Chondrocyte (in vitro differentiated cells): ENCODE data around the gene JAG1. TPM values are rescaled to one million over a fixed set of nuclear protein-coding genes. Genes with fewer than 3 reads are reported as not detected.

Source experiments
- DNase-seq: peaks from one replicate; pipeline ENCODE4 v3.0.0; 2021; ENCODE audit warnings: mixed read lengths, low spot score
- H3K27ac Mint-ChIP-seq: one replicate; pipeline ENCODE4 v1.8.0; 2021; ENCODE audit warnings: mild to moderate bottlenecking, moderate library complexity, mixed read lengths; ENCODE audit not compliant: unreplicated experiment
- H3K27me3 Mint-ChIP-seq: 2 replicates; pipeline ENCODE4 v1.8.0; 2021; ENCODE audit warnings: low read depth, mixed read lengths
- H3K36me3 Mint-ChIP-seq: 2 replicates; pipeline ENCODE4 v1.8.0; 2021; ENCODE audit warnings: low read depth, mixed read lengths
- H3K4me1 Mint-ChIP-seq: 2 replicates; pipeline ENCODE4 v1.8.0; 2021; ENCODE audit warnings: low read depth, mild to moderate bottlenecking, mixed read lengths
- H3K4me3 Mint-ChIP-seq: one replicate; pipeline ENCODE4 v1.8.0; 2021; ENCODE audit warnings: mild to moderate bottlenecking, moderate library complexity, mixed read lengths; ENCODE audit not compliant: unreplicated experiment
- H3K9me3 Mint-ChIP-seq: 2 replicates; pipeline ENCODE4 v1.8.0; 2021; ENCODE audit warnings: low read depth, mixed read lengths
- long read RNA-seq: library from polyadenylated mRNA; stranded (forward); transcript quantifications from one replicate; pipeline ENCODE4 v2.0.0, GENCODE V29; 2021
- total RNA-seq: library from RNA; stranded (reverse); gene quantifications from 3 replicates; pipeline ENCODE4 v1.2.1, GENCODE V29; 2021
- TF ChIP-seq, protein P1 (sequence below): fragments of 200-600 bp; sonication (generic); IDR thresholded peaks from 2 replicates; pipeline ENCODE4 v1.5.0; 2021; ENCODE audit warnings: antibody characterized with exemption, mild to moderate bottlenecking, moderate library complexity

Gene JAG1
- 161 to 510 TPM (median 505 TPM) in 3 replicates for total RNA-seq
- long read RNA-seq, full-length matches to known transcripts = 356 of 611 reads
- long read RNA-seq, partial matches to known transcripts = 155 of 611 reads
- long read RNA-seq, other reads (novel, unspliced or antisense) = 100 of 611 reads

GRCh38 chr20:10673842-10674683, at the start of gene JAG1:
TSS of gene JAG1 (minus strand) at chr20:10673999. CDS start at chr20:10673530, 469 bp downstream.
- peak within 1 kb of the TSS; percentile 98 for H3K4me3 Mint-ChIP-seq
- H3K27ac Mint-ChIP-seq = peak within 1 kb of the TSS; percentile 98
- H3K36me3 Mint-ChIP-seq = peaks cover 35% of the 10 kb centered on the region
- no peaks in the 10 kb centered on the region for H3K27me3 Mint-ChIP-seq
- H3K4me1 Mint-ChIP-seq = peaks cover 43% of the 10 kb centered on the region
- DNase-seq = peak; percentile 99
- H3K9me3 Mint-ChIP-seq = no peaks in the 10 kb centered on the region
- TF ChIP-seq, protein P1, sequence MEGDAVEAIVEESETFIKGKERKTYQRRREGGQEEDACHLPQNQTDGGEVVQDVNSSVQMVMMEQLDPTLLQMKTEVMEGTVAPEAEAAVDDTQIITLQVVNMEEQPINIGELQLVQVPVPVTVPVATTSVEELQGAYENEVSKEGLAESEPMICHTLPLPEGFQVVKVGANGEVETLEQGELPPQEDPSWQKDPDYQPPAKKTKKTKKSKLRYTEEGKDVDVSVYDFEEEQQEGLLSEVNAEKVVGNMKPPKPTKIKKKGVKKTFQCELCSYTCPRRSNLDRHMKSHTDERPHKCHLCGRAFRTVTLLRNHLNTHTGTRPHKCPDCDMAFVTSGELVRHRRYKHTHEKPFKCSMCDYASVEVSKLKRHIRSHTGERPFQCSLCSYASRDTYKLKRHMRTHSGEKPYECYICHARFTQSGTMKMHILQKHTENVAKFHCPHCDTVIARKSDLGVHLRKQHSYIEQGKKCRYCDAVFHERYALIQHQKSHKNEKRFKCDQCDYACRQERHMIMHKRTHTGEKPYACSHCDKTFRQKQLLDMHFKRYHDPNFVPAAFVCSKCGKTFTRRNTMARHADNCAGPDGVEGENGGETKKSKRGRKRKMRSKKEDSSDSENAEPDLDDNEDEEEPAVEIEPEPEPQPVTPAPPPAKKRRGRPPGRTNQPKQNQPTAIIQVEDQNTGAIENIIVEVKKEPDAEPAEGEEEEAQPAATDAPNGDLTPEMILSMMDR = no peak

GRCh38 chr20:10721976-10722375, 48.2 kb upstream of the JAG1 start:
- no peak overlapping the region for H3K27ac Mint-ChIP-seq
- H3K4me1 Mint-ChIP-seq = peaks cover 55% of the 10 kb centered on the region
- peaks cover 4% of the 10 kb centered on the region for H3K36me3 Mint-ChIP-seq
- no peak overlapping the region for H3K4me3 Mint-ChIP-seq
- DNase-seq = no peak
- no peaks in the 10 kb centered on the region for H3K27me3 Mint-ChIP-seq
- TF ChIP-seq, protein P1 = no peak
- H3K9me3 Mint-ChIP-seq = no peaks in the 10 kb centered on the region

- TF ChIP-seq, protein P1 = no peak
Observed at GRCh38 chr20:10721137-10721896, 47.5 kb upstream of the JAG1 start.

DNA sequence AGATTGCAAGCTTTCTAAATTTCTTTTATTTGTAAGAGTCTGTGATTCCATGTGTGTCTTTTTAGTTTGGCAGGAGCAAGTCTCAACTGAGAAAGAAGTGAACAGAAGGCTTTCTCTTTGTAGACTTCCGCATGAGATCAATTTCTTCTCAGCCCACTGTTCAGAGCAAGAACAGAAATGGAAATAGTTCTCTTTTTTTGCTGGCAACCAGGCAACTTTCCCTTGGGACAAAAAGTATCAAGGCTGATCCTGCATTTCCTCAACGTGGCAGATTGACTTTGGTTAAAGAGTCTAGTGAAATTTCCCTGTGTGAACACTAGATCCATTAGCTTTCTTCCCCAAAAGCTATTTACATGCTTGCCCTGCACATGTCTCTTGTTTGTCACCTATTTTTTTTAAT, 46.8 kb upstream of the JAG1 start:
- H3K36me3 Mint-ChIP-seq = no peaks in the 10 kb centered on the region
- TF ChIP-seq, protein P1 = no peak
- no peak for DNase-seq
- H3K9me3 Mint-ChIP-seq = no peaks in the 10 kb centered on the region
- H3K27ac Mint-ChIP-seq = peak overlapping the region; percentile 88
- peak overlapping the region; percentile 42 for H3K4me3 Mint-ChIP-seq
- peaks cover 64% of the 10 kb centered on the region for H3K4me1 Mint-ChIP-seq
- no peaks in the 10 kb centered on the region for H3K27me3 Mint-ChIP-seq

More at GRCh38 chr20:10721137-10721896, 47.5 kb upstream of the JAG1 start:
- H3K27ac Mint-ChIP-seq = peak overlapping the region; percentile 88
- DNase-seq = no peak
- H3K36me3 Mint-ChIP-seq = peaks cover 2% of the 10 kb centered on the region
- no peaks in the 10 kb centered on the region for H3K27me3 Mint-ChIP-seq
- peak overlapping the region; percentile 42 for H3K4me3 Mint-ChIP-seq
- H3K4me1 Mint-ChIP-seq = peaks cover 59% of the 10 kb centered on the region
- H3K9me3 Mint-ChIP-seq = no peaks in the 10 kb centered on the region
